Hepatocyte (in vitro differentiated cells): ENCODE measurements around the gene STARD8.

Experiments
- CTCF ChIP-seq: fragments of 200-600 bp; sonication (generic); IDR thresholded peaks from 2 replicates; pipeline ENCODE4 v1.5.1; 2016; ENCODE audit warnings: antibody characterized with exemption, mild to moderate bottlenecking; ENCODE audit not compliant: poor library complexity
- EZH2 ChIP-seq: fragments of 200-600 bp; sonication (generic); IDR thresholded peaks from 2 replicates; pipeline ENCODE4 v1.6.1; 2016; ENCODE audit warnings: antibody characterized with exemption, mild to moderate bottlenecking, borderline replicate concordance
- EZH2phosphoT487 ChIP-seq: fragments of 200-600 bp; sonication (generic); IDR thresholded peaks from one replicate; pipeline ENCODE4 v1.6.1; 2018; ENCODE audit warnings: antibody characterized with exemption, mild to moderate bottlenecking, low read depth, moderate library complexity; ENCODE audit not compliant: unreplicated experiment, severe bottlenecking

- TF ChIP-seq EZH2 (no peak), CTCF (no peak), EZH2phosphoT487 (no peak)
These were observed 28.1 kb downstream of the STARD8 start for GRCh38 chrX:68675571-68675970.
